Measurements from ENCODE around the gene RELT.

DNA sequence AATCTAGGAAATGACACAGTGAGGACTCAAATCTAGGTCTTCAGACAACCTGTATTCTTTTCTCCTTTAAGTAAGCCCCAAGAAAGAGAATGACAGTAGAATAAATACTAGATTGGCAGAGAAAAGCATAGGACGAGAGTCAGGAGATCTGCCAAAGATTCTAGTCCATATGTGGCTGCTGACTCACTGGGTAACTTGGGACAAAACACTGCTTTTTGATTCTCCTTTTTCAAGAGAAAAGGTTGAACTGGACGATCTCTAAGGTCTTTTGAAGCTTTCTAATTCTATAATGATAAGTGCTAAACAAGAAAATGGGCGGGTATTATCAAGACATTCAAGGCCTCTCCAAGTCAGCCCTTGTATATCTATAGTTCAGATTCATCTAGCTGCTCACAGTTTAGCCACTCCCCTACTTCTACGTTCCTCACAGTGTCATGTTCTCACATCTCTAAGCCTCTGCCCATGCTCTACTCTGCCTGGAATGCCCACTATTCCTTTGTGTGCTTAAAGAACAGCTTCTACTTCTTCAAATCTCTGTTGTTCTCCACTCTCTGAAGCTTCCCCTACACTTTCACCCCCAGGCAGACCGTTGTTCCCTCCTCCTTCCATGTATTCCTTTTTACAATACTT, 53.0 kb downstream of the RELT start:
- TF ChIP-seq, protein P1, sequence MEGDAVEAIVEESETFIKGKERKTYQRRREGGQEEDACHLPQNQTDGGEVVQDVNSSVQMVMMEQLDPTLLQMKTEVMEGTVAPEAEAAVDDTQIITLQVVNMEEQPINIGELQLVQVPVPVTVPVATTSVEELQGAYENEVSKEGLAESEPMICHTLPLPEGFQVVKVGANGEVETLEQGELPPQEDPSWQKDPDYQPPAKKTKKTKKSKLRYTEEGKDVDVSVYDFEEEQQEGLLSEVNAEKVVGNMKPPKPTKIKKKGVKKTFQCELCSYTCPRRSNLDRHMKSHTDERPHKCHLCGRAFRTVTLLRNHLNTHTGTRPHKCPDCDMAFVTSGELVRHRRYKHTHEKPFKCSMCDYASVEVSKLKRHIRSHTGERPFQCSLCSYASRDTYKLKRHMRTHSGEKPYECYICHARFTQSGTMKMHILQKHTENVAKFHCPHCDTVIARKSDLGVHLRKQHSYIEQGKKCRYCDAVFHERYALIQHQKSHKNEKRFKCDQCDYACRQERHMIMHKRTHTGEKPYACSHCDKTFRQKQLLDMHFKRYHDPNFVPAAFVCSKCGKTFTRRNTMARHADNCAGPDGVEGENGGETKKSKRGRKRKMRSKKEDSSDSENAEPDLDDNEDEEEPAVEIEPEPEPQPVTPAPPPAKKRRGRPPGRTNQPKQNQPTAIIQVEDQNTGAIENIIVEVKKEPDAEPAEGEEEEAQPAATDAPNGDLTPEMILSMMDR (IDR thresholded peaks at IDR 0.05) = no peak
- TF ChIP-seq POLR2A (IDR thresholded peaks at IDR 0.05) (no peak), EP300 (IDR thresholded peaks at IDR 0.05) (no peak)
